K562 (cell line): ENCODE results near the gene KCNK4. TPM values are rescaled to one million over a fixed set of nuclear protein-coding genes. Genes with fewer than 3 reads are reported as not detected.

ENCODE experiments used
- CUX1 ChIP-seq: fragments of 200-800 bp; sonication (Bioruptor generic); IDR thresholded peaks from 2 replicates; pipeline ENCODE4 v1.6.1; 2016; ENCODE audit warnings: missing genetic modification characterization, missing compliant biosample characterization
- ELF1 ChIP-seq: fragments of 200-800 bp; sonication (Bioruptor generic); IDR thresholded peaks from 2 replicates; pipeline ENCODE4 v1.6.1; 2016; ENCODE audit warnings: missing genetic modification characterization, missing compliant biosample characterization
- EWSR1 ChIP-seq: fragments of 450-650 bp; IDR thresholded peaks from 2 replicates; pipeline ENCODE4 v1.6.1; 2018; ENCODE audit warnings: borderline replicate concordance, mild to moderate bottlenecking, low read depth, moderate library complexity; ENCODE audit not compliant: partially characterized antibody
- FOXM1 ChIP-seq, 2 experiments: fragments of 450-650 bp in 1 of 2; sonication (generic) in 1 of 2; formaldehyde crosslinking in 1 of 2; IDR thresholded peaks; 2 replicates each; pipeline versions ENCODE4 v1.6.1 to v1.9.0; 2017 to 2022; ENCODE audit warnings: low read depth in 2 of 2, mild to moderate bottlenecking in 2 of 2, missing genetic modification reagents in 1 of 2, moderate library complexity in 1 of 2
- NR1H2 ChIP-seq: sonication (generic); formaldehyde crosslinking; IDR thresholded peaks from 2 replicates; pipeline ENCODE4 v1.4.0; 2020; ENCODE audit warnings: mild to moderate bottlenecking, missing genetic modification reagents
- NUFIP1 ChIP-seq: fragments of 450-650 bp; IDR thresholded peaks from 2 replicates; pipeline ENCODE4 v1.6.1; 2018; ENCODE audit not compliant: partially characterized antibody
- PBX2 ChIP-seq, 2 experiments: IDR thresholded peaks in 1 of 2; conservative IDR thresholded peaks in 1 of 2; 2 replicates each; pipeline ENCODE4 v1.6.1; 2016; ENCODE audit warnings: low read depth in 2 of 2, mild to moderate bottlenecking in 1 of 2, missing compliant biosample characterization in 1 of 2, missing genetic modification characterization in 1 of 2, moderate library complexity in 1 of 2
- RFX5 ChIP-seq: IDR thresholded peaks from 2 replicates; pipeline ENCODE4 v1.6.1; 2011; ENCODE audit warnings: low read depth, mild to moderate bottlenecking, improper control_type of control experiment, low read length
- SMARCC2 ChIP-seq: fragments of 450-650 bp; IDR thresholded peaks from 2 replicates; pipeline ENCODE4 v1.6.1; 2017; ENCODE audit warnings: antibody characterized with exemption, moderate library complexity, mild to moderate bottlenecking, low read depth
- TEAD1 ChIP-seq, 2 experiments: fragments of 450-650 bp in 1 of 2; sonication (generic) in 1 of 2; formaldehyde crosslinking; IDR thresholded peaks; 2 replicates each; pipeline versions ENCODE4 v1.4.0 to v1.8.0; 2020 to 2022; ENCODE audit warnings: mild to moderate bottlenecking in 2 of 2, missing genetic modification reagents in 1 of 2
- ZBTB26 ChIP-seq: fragments of 450-650 bp; formaldehyde crosslinking; IDR thresholded peaks from 2 replicates; pipeline ENCODE4 v1.4.0; 2022; ENCODE audit warnings: missing genetic modification characterization
- ZBTB5 ChIP-seq: fragments of 450-650 bp; IDR thresholded peaks from 2 replicates; pipeline ENCODE4 v1.6.1; 2017; ENCODE audit warnings: antibody characterized with exemption
- ZNF232 ChIP-seq: sonication (generic); formaldehyde crosslinking; IDR thresholded peaks from 2 replicates; pipeline ENCODE4 v1.8.0; 2022; ENCODE audit warnings: mild to moderate bottlenecking, missing genetic modification reagents
- ZNF324 ChIP-seq: fragments of 250-450 bp; sonication (Bioruptor Pico); IDR thresholded peaks from 2 replicates; pipeline ENCODE4 v1.4.0; 2020; ENCODE audit warnings: mild to moderate bottlenecking
- polyA plus RNA-seq, 8 experiments: library from polyadenylated mRNA; depleted of rRNA in 4 of 8; stranded (reverse) in 5 of 8; unstranded in 3 of 8; fragments of >200 nt; fragmentation: Nextera tagmentation in 2 of 8; fragmentation: Illumina TruSeq in 1 of 8; extraction: Ambion mirVana in 2 of 8; extraction: Trizol in 1 of 8; gene quantifications; 2 replicates each; pipeline versions ENCODE4 v1.2.1 to v1.2.3, GENCODE V29; 2011 to 2014; ENCODE audit warnings: inconsistent platforms in 1 of 8, missing spikeins in 1 of 8
- total RNA-seq, 7 experiments: library from RNA; depleted of rRNA in 6 of 7; stranded (reverse); fragments of >200 nt in 6 of 7; fragmentation: Illumina TruSeq in 2 of 7; extraction: Trizol in 2 of 7; gene quantifications; 2 replicates each; pipeline versions ENCODE4 v1.2.1 to v1.2.3, GENCODE V29; 2011 to 2021; ENCODE audit warnings: low replicate concordance in 1 of 7

The KCNK4 gene
- total and polyA plus RNA-seq, 9 of the 15 experiments (the other 6 are each of a cell fraction or from before 2014, with no cell fraction given): not detected

- TF ChIP-seq PBX2 (CRISPR knock-in tag; IDR thresholded peaks at IDR 0.05; ENCODE audit: low read depth): no peak
- TF ChIP-seq PBX2 (tag; conservative IDR thresholded peaks at IDR 0.05; ENCODE audit: low read depth): no peak
- no peak for TF ChIP-seq ZBTB5
- no peak for TF ChIP-seq ZBTB26
- peak; percentile 69 for TF ChIP-seq ELF1 (tag)
- TF ChIP-seq EWSR1: no peak
- TF ChIP-seq RFX5: no peak
- peak; percentile 70; the same call in 1 of the 2 replicates for TF ChIP-seq ZNF232
- no peak for TF ChIP-seq CUX1
- TF ChIP-seq SMARCC2: no peak
- no peak for TF ChIP-seq TEAD1 (CRISPR knock-in tag; IDR thresholded peaks at IDR 0.05)
- no peak for TF ChIP-seq FOXM1 (IDR thresholded peaks at IDR 0.05; ENCODE audit: low read depth)
- TF ChIP-seq FOXM1 (CRISPR knock-in tag; IDR thresholded peaks at IDR 0.05; ENCODE audit: low read depth): 0 out of 2 replicates have a peak, but pooled peaks have one; percentile 46
- no peak for TF ChIP-seq ZNF324 (CRISPR knock-in tag)
- TF ChIP-seq NUFIP1: no peak
- TF ChIP-seq NR1H2 (CRISPR knock-in tag): no peak
Measured at GRCh38 chr11:64305691-64306562, 14.8 kb downstream of the KCNK4 start (continued).
